Measurements from ENCODE around the gene PPP6R2.

PPP6R2 gene

DNA sequence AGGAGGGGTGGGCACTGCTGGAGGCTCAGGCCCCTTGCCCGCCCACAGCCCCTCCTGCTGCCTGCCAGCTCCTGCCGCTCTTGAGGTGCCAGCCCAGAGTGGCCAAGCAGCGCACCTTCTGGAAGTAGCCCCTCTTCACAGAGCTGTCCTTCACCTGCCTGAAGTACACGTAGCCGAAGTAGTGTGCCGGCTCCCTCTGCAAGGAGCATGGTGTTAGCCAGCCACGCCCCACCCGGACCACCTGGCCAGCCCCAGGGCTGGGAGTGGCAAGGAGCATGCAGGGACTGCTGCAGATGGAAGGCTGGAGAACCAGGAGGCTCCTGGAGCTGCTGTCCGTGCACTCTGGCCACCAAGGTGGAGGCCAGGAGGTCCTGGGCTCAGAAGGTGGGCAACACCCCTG is 25.9 kb upstream of the PPP6R2 start:
- ChIA-PET POLR2A (no interaction called here), CTCF (interaction anchor here (1.3 to 11.2 kb wide), 3 partner anchors 10 to 41 kb away, joined by 3 to 96 read pairs (median 16); partner anchors contain the start of gene DENND6B)
- TF ChIP-seq, protein P1, sequence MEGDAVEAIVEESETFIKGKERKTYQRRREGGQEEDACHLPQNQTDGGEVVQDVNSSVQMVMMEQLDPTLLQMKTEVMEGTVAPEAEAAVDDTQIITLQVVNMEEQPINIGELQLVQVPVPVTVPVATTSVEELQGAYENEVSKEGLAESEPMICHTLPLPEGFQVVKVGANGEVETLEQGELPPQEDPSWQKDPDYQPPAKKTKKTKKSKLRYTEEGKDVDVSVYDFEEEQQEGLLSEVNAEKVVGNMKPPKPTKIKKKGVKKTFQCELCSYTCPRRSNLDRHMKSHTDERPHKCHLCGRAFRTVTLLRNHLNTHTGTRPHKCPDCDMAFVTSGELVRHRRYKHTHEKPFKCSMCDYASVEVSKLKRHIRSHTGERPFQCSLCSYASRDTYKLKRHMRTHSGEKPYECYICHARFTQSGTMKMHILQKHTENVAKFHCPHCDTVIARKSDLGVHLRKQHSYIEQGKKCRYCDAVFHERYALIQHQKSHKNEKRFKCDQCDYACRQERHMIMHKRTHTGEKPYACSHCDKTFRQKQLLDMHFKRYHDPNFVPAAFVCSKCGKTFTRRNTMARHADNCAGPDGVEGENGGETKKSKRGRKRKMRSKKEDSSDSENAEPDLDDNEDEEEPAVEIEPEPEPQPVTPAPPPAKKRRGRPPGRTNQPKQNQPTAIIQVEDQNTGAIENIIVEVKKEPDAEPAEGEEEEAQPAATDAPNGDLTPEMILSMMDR (IDR thresholded peaks at IDR 0.05; ENCODE audit: control extremely low read depth, extremely low read depth, low read depth, missing control alignments), result no peak
- no peak for DNase-seq (ENCODE audit: extremely low spot score)

DNA sequence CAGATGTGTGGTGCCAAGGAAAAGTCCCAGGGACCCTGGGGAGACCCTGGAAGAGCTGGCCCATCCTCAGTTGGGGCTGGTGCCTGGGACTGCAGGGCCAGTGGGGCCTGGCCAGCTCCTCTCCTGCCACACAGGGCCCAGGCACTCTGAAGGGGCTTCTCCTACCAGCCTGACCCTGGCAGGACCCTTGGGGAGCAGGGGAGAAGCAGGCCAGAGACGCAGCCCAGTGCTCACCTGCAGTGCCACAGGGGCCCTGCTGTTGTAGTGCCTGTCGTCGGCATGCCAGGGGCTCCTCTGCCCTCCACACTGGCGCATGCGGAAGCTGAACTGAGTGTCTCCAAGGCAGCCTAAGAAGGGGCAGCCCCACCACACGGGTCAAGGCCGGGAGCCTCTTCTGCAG is 25.5 kb upstream of the PPP6R2 start:
- ChIA-PET CTCF (interaction anchor here (1.3 to 11.2 kb wide), 3 partner anchors 9 to 42 kb away, joined by 3 to 96 read pairs (median 16); partner anchors contain the start of gene DENND6B), POLR2A (no interaction called here)
- no peak for DNase-seq (ENCODE audit: extremely low spot score)
- TF ChIP-seq, protein P1 (IDR thresholded peaks at IDR 0.05; ENCODE audit: control extremely low read depth, extremely low read depth, low read depth, missing control alignments), result no peak

DNA sequence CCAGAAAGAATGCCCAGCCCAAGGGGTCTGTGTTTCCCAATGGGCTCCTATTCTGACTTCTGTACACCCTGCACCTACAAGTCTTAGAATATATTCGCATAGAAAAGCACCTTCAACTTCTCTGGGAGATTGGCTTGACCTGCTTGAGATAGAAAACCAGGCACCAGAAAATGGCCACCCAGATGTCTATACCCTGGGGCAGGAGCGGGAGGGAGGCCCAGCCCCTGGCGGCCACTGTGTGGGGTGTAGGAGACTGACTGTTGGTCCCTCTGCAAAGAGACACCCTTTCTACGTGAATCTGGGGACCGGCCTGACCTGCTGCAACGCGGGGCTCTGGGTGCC is 24.8 kb upstream of the PPP6R2 start:
- TF ChIP-seq, protein P1 (IDR thresholded peaks at IDR 0.05; ENCODE audit: control extremely low read depth, extremely low read depth, low read depth, missing control alignments), result no peak
- DNase-seq (ENCODE audit: extremely low spot score), result no peak
- POLR2A ChIA-PET, result no interaction called here
- CTCF ChIA-PET, result interaction anchor here (3.0 to 11.2 kb wide), 2 partner anchors 8 to 42 kb away, joined by 16 to 96 read pairs; partner anchors contain the start of gene DENND6B

DNA sequence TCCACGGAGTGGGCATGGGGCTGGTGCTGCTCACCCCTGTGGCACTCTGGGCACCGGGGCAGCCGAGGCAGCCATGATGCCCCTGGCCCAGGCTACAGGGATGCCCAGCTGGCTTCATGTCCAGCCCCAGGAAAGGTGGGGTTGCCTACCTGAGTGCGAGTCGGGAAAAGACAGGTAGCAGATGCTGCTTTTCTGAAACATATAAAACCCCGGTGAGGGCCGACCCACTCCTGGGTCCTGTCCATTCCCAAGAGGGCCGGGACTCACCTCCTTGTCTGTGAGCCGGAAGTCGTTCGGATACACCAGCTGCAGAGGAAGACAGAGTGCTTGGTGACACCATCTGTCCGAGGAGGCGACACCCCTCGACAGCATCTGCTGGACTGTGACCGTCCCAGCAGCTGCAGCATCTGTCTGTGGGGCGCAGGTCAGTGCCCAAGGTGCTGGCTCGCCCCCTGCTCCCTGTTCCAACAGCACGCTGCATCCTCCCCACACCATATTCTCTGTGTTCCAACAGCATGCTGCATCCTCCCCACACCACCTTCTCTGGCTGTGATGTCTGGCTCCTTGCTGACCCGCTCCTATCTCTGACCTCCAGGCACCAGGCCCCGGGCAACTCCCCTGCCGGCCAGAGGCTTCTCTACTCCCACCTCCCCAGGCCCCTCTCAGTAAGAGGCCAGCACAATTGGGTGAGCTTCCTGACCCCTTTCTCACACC is 24.3 kb upstream of the PPP6R2 start:
- no peak for DNase-seq (ENCODE audit: extremely low spot score)
- ChIA-PET CTCF (interaction anchor here (3.0 to 11.2 kb wide), 2 partner anchors 8 to 43 kb away, joined by 16 to 96 read pairs; partner anchors contain the start of gene DENND6B), POLR2A (no interaction called here)
- TF ChIP-seq, protein P1 (IDR thresholded peaks at IDR 0.05; ENCODE audit: control extremely low read depth, extremely low read depth, low read depth, missing control alignments), result no peak

DNA sequence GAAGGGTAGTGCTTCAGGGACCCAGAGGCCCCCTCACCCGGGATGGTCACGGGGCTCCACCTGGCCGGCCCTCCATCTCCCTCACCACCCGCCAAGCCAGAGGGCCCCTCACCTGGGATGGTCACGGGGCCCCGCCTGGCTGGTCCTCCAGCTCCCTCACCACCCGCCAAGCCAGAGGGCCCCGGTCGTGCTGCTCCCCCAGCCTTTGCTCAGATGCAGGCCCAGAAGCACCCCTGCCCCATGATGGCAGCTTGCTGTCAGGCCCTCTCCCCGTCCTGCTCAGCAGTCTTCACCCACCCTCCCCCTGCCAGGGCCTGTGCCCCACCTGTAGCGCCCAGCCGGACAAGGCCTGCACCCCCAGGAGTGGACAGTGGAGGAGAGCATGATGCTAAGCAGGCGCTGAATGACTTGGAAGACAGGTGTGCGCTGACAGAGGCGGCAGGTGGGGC is 23.6 kb upstream of the PPP6R2 start:
- ChIA-PET POLR2A (no interaction called here), CTCF (interaction anchor here (1.8 to 11.2 kb wide), 2 partner anchors 23 to 43 kb away, joined by 6 to 96 read pairs; no protein-coding TSS in a partner anchor)
- DNase-seq (ENCODE audit: extremely low spot score), result no peak
- TF ChIP-seq, protein P1 (IDR thresholded peaks at IDR 0.05; ENCODE audit: control extremely low read depth, extremely low read depth, low read depth, missing control alignments), result no peak

DNA sequence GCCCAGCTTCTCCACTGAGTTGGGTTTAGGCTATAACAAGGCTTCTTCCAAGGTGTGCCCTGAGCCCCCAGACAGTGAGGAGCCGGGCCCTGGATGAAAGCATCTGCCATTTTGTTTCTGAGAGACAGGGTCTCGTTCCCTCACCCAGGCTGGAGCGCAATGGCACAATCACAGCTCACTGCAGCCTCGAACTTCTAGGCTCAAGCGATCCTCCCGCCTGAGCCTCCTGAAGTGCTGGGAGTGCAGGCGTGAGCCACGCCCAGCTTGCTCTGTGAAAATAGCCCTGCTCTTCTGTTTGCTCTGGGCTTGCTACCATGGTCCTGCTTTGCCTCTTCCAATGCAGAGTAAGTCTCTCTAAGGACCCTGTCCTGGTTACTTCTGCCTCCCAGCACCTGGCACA is 23.0 kb upstream of the PPP6R2 start:
- DNase-seq (ENCODE audit: extremely low spot score), result peak; percentile 13
- CTCF ChIA-PET, result interaction anchor here (1.0 to 11.2 kb wide), 6 partner anchors 11 to 206 kb away, joined by 3 to 96 read pairs (median 3); no protein-coding TSS in a partner anchor
- POLR2A ChIA-PET, result no interaction called here
- TF ChIP-seq, protein P1 (IDR thresholded peaks at IDR 0.05; ENCODE audit: control extremely low read depth, extremely low read depth, low read depth, missing control alignments), result no peak

All from GM10248 (cell line).